ENCODE measurements around the gene MEIKIN. TPM values are rescaled to one million over a fixed set of nuclear protein-coding genes. Genes with fewer than 3 reads are reported as not detected.

MEIKIN gene
- total and polyA plus RNA-seq, 2 of the 13 experiments (the other 11 are each of a cell fraction or from before 2014, with no cell fraction given) = not detected

GRCh38 chr5:131994533-131995226 is 49.2 kb upstream of the MEIKIN start (continued):
- TF ChIP-seq ZNF710 (CRISPR knock-in tag; IDR thresholded peaks at IDR 0.05; ENCODE audit: borderline replicate concordance) (no peak; the same call in 1 of the 2 replicates), ZIK1 (CRISPR knock-in tag; IDR thresholded peaks at IDR 0.05; ENCODE audit: borderline replicate concordance, low read depth) (no peak), ZSCAN31 (CRISPR knock-in tag; IDR thresholded peaks at IDR 0.05; ENCODE audit: low read depth) (peak; percentile 53; the same call in 1 of the 2 replicates), JDP2 (CRISPR knock-in tag; IDR thresholded peaks at IDR 0.05; ENCODE audit: borderline replicate concordance) (no peak), PRMT3 (CRISPR knock-in tag; IDR thresholded peaks at IDR 0.05; ENCODE audit: borderline replicate concordance, low read depth) (no peak), KLF13 (CRISPR knock-in tag; IDR thresholded peaks at IDR 0.05) (no peak), ATF2 (CRISPR knock-in tag; IDR thresholded peaks at IDR 0.05) (no peak), GATAD1 (CRISPR knock-in tag; IDR thresholded peaks at IDR 0.05) (no peak), THRA (CRISPR knock-in tag; IDR thresholded peaks at IDR 0.05; ENCODE audit: borderline replicate concordance) (no peak; the same call in 1 of the 2 replicates), SNAPC2 (CRISPR knock-in tag; IDR thresholded peaks at IDR 0.05) (no peak), KDM5A (IDR thresholded peaks at IDR 0.05; ENCODE audit: borderline replicate concordance, low read length) (no peak), JARID2 (CRISPR knock-in tag; IDR thresholded peaks at IDR 0.05; ENCODE audit: insufficient replicate concordance) (no peak), NR0B2 (CRISPR knock-in tag; IDR thresholded peaks at IDR 0.05) (no peak), CBX1 (IDR thresholded peaks at IDR 0.05; ENCODE audit: low read depth) (no peak), MBNL3 (CRISPR knock-in tag; conservative IDR thresholded peaks at IDR 0.05) (no peak), TRIM24 (CRISPR knock-in tag; IDR thresholded peaks at IDR 0.05) (no peak), YY1 (IDR thresholded peaks at IDR 0.05; ENCODE audit: insufficient read depth, insufficient replicate concordance, low read depth, low read length) (peak; percentile 6), ZNF317 (CRISPR knock-in tag; IDR thresholded peaks at IDR 0.05) (no peak)
